ENCODE data around the gene SLC16A1.

GRCh38 chr1:112923234-112923958 lies 32.6 kb downstream of the SLC16A1 start:
- no peak for TF ChIP-seq FOXA1 (IDR thresholded peaks at IDR 0.05)
- no peak for TF ChIP-seq BHLHE40 (IDR thresholded peaks at IDR 0.05; ENCODE audit: borderline replicate concordance)
- no peak for TF ChIP-seq TARDBP (IDR thresholded peaks at IDR 0.05)
- TF ChIP-seq HDGF (IDR thresholded peaks at IDR 0.05; ENCODE audit: borderline replicate concordance) = no peak
- no peak for TF ChIP-seq SP1 (IDR thresholded peaks at IDR 0.05)
- TF ChIP-seq FOXK2 (IDR thresholded peaks at IDR 0.05) = no peak

Data from HEK293T (cell line).